Myocyte (in vitro differentiated cells): Measurements from ENCODE around the gene ZNF687. TPM values are rescaled to one million over a fixed set of nuclear protein-coding genes. Genes with fewer than 3 reads are reported as not detected.
A peak's percentile ranks its signal among the peaks of the same experiment; 100 is the strongest.

Experiments used
- DNase-seq: peaks from one replicate; pipeline ENCODE4 v3.0.0-alpha.2; 2012; ENCODE audit warnings: low read depth
- total RNA-seq: library from RNA; depleted of rRNA; stranded (reverse); fragments of >200 nt; gene quantifications from 2 replicates; pipeline ENCODE4 v1.2.3, GENCODE V29; 2014

Gene ZNF687
- total RNA-seq, 1 donor from 2014 or later, result 17.3 TPM

DNA sequence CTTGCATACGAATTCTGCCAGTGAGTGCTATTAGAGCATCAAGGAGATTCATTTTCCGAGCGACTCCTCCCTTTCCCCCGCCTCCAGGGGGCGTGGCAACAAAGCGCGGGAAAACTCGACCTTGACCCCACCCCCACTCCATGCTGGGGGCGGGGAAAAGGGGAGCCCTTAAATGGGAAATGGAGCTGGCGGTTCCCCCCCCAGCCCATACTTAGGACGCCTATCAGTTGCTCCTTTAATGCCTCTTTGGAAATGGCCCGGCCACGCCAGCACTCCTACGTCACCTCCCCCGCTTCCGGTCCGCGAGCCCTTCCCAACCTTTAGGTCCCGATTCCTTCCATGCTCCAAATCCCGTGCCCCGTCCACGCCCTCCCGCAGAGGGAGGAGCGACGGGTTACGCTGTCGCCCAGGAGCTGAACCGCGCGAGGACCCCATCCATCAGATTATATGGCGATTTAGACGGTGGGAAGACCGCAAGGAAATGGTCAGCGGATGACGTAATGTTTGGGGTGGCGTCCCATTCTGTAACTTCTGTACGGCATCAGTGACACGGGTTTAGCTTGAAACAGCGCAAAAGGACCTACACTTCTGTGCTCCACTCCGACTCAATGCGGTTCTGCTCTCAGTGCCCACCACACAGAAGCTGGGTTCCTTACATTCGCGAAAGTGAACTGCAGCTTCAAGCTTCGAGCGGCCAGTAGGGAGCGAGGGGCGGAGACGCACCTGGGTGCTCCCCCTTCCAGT is 702 bp upstream of the ZNF687 start:
- peak; percentile 98 for DNase-seq

DNA sequence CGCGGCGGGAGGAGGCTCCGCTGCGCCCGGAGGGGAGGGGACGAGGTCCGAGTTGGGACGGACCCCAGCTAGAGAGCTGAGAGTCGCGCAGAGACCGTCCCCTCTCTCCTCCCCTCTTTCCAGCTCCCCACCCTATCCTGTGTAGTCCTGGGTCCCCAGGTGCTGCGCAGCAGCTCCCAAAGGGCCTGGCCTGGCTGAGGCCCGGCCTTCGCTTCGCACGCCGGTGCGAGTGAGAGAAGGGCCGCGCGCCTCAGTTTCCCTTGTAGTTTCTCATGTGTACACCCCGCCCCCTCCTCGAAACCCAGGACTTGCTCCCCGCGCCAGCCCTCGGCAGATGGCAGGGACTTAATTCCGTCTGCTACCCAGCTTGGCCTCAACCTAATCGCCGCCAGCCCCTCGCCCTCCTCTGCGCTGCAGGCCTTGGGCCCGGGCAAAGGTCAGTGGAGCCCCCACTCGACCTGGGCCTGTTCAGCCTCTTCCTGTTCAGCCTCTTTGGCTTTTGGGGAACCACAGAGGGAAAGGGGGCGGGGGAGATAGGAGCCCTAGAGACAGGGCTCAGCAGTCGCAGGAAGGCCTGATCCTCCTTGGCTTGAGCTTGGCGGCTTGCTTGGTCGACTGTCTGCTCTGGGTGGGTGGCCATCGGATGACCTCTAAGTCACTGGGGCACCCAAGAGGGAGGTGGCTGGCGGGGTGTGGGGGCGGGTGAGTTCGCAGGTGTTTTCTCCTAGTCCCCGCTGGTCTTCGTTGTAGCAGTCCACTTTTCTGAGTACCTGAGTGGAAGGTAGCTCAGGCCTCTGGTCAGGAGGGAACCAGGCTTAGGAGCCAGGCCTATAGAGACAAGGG is 1.0 kb downstream of the ZNF687 start:
- DNase-seq, result peak; percentile 16

DNA sequence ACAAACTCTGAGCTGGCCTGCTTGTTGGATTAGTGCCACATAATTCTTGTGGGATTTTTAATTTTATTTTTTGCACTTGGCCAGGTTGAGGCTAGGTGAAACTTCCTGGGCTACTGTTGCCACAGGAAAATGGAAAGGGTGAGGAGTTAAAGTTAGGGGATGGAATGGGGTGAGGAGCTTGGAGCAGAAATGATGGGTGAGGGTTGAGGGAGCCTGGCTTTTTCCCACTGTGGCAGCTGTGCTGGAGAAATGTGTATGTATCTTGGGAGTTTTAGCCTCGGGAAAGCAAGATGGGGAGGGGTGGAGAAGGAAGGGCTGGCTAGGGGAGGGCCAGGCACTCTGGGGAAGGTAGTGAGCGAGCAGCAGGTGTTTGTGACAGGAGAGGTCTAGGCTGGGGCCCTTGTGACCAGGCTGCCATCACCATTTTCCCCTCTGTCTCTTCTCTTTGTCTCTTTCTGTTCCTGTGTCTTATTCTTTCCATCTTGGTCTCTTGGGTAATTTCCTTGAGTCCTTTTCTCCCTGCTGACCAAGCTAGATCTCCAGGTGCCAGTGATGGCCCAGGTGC is 2.0 kb downstream of the ZNF687 start:
- DNase-seq, result no peak

GRCh38 chr1:151286619-151287340 is 4.7 kb downstream of the ZNF687 start:
- no peak for DNase-seq

- DNase-seq, result no peak
Measured at GRCh38 chr1:151287341-151287699, 5.2 kb downstream of the ZNF687 start.

DNA sequence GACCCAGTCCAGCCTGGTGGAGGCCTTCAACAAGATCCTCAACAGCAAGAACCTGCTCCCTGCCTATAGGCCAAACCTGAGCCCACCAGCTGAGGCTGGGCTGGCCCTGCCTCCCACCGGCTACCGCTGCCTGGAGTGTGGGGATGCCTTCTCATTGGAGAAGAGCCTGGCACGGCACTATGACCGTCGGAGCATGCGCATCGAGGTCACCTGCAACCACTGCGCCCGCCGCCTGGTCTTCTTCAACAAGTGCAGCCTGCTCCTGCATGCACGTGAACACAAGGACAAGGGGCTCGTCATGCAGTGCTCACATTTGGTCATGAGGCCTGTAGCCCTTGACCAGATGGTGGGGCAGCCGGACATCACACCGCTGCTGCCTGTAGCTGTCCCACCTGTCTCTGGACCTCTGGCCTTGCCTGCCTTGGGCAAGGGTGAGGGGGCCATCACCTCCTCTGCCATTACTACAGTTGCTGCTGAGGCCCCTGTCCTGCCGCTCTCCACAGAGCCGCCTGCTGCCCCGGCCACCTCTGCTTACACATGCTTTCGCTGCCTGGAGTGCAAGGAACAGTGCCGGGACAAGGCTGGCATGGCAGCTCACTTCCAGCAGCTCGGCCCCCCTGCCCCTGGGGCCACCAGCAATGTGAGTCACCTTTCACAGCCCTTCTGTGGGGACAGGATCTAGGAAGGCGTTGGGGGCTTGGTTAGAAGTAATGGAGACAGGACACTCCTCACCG is 5.8 kb downstream of the ZNF687 start:
- DNase-seq, result no peak

GRCh38 chr1:151288502-151288901 is 6.4 kb downstream of the ZNF687 start:
- no peak for DNase-seq

DNA sequence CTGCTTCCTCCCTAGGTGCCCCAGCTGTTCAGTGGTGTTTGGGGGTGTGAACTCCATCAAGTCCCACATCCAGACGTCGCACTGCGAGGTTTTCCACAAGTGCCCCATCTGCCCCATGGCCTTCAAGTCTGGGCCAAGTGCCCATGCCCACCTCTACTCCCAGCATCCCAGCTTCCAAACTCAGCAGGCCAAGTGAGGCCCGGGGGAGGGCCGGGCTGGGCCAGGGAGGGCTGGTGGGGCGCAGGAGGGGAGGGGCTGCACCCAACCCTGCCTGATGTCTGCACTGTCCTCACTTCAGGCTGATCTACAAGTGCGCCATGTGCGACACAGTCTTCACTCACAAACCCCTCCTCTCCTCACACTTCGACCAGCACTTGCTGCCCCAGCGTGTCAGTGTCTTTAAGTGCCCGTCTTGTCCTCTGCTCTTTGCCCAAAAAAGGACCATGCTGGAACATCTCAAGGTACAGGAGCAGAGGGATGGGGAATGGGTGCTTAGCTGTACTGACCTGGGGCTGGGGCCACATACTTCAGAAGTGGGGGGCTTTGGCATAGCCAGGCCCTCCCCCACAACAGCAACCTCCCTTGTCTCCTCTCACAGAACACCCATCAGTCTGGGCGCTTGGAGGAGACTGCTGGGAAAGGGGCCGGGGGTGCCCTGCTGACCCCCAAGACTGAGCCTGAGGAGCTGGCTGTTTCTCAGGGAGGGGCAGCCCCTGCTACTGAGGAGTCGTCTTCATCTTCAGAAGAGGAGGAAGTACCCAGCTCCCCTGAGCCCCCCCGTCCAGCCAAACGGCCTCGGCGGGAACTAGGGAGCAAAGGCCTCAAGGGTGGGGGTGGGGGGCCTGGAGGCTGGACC is 7.2 kb downstream of the ZNF687 start:
- no peak for DNase-seq

DNA sequence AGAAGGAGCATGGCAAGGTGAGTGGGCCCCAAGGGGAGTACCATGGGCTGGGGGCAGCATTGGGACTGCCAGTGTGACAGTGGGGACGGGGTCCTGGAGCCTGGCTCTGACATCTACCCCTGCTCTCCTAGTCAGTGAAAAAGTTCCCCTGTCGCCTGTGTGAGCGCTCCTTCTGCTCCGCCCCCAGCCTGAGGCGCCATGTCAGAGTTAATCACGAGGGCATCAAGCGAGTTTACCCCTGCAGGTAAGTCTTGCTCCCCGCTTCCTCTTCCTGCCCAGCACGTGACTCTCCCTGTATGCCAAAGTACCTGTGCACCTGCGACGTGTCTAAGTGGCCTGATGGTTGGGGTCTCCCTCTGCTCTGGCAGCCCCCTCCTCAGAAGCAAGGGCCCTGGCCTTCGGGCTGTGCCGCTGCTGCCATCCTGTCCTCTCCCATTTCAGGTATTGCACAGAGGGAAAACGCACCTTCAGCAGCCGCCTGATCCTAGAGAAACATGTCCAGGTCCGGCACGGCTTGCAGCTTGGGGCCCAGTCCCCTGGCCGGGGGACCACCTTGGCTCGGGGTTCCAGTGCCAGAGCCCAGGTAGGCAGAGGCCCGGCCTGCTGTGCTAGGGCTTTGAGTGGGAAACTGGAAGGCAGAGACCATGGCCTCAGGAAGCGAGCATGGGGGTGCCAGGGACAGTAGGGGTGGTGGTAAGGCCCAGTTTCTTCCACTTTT is 8.1 kb downstream of the ZNF687 start:
- no peak for DNase-seq

- DNase-seq, result no peak
Measured at GRCh38 chr1:151290709-151291303, 8.7 kb downstream of the ZNF687 start.

DNA sequence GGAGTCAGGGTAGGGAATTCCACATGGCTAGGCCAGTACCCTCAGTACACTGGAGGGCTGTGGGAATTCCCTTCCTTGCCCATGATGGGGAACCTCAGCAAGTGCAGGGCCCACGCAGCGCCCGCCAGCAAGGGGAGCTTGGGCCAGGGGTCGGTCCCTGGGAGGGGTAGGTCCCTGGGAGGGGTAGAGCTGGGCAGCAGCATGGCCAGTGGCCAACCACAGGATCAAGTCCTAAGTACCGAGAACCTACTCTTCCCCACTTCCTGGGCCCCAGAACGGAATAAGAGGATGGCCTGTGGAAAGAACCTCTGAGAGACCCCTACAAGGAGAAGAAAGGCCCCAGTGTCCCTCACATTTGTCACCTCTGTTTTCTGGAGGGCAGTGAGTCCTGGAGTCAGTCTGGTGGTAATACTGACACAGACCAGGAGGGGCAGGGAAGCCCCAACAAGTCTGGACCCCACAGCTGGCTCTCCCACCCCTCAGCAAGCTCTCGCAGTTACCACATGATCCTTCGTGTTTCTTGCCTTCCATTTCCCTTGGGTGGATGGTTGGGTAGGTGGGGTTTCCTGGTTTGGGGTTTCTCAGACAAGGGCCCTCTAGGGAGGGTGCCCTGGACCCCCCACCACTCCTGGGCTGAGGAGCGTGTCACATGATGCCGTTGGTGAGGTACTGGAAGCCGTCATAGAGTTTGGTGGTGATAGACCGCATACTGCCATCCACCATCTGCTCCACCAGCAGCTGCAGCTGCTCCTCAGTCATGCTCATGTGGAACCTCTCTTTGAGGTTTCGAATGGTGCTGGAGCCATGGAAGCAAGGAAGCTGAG is 10.3 kb downstream of the ZNF687 start:
- peak; percentile 92 for DNase-seq

GRCh38 chr1:151293093-151293492 is 11.0 kb downstream of the ZNF687 start:
- no peak for DNase-seq

DNA sequence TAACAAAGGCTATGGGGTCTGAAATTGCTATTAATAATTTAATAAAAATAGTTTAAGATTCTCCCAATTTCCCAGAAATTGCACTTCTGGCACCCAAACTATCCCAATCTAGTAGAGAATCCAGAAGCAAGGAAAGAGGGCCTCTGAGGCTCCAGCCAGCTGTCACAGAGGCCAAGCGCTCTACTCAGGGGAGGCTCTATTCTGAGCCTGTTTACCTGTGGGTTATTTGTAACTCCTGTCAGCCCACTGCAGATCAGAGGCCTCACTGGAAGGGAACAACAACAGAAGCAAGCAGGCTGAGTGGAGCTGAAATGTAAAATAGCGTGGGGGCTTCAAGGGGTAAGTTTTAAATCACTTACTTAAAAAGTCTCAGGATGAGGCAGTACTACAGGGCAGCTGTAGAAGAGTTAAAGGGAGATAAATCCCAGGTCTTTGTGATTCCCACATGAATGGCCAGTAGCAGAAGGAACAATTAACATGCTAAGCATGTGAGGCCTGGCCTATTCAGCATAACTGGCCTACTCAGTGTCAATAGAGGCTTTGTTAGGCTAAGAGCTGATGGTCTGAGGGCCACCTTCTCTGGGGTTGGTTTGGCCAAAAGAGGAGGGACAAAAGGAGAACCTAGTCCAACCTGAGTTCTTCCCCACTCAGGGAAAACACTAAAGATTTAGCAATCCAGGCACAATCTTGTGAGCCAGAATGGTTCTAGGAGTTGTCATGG is 12.8 kb downstream of the ZNF687 start:
- DNase-seq, result no peak

GRCh38 chr1:151309811-151310323 is 27.8 kb downstream of the ZNF687 start:
- peak; percentile 92 for DNase-seq

DNA sequence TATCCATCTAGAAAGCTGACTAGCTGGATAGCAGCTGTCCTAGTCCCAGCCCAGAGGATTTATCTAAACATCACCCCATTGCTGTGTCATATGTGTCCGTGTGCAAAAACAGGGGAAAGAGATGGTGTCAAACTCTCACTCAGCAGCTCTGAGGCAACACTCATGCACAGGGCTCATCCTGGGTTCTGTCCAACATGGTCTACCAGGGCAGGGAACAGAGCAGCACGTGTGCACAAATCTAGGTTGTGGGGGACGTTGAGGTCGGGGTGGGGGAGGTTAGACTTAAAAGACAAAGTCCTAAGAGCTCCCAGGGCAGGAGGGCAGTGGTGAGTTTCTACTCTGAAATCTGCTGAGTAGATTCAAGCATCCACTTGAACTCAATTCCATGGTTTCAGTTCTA is 28.9 kb downstream of the ZNF687 start:
- DNase-seq, result no peak

- DNase-seq, result peak; percentile 98
Measured at GRCh38 chr1:151311589-151312331, 29.7 kb downstream of the ZNF687 start.
